Activated CD4-positive, alpha-beta T cell treated with anti-CD3 and anti-CD28 coated beads, Interleukin-10, Interleukin-2, amounts not matched to agents 100 ng/mL and 50 ng/mL, durations not matched to agents 16 hours and 8 hours (primary cell): ENCODE data around the gene AADAT.
"Not testable (repeated sequence)": the region's sequence is repeated elsewhere in the genome, so short reads cannot be mapped to it uniquely, and the experiment has no call there.

Experiments
- DNase-seq: peaks from one replicate; pipeline ENCODE4 v3.0.0-alpha.2; 2020

AADAT gene

DNA sequence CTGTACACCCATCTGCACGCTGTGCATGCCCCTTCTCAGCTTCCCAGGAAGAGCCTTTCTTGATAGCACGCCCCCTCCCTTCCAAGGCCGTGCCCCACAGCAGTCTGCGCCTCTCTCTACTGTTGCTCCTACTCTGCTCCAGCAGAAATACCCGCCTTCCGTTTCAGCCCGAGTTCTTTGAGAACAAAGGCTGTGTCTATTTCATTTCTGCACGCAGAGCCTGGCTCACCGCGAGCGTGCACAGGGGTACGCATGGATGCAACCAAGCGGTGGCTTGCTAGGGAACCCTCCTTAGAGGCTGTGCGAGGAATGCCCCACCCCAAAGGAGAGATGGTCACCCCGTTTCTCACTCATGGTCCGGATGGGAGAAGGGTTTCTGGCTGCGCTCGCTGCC, 485 bp downstream of the AADAT start:
- DNase-seq = no peak

DNA sequence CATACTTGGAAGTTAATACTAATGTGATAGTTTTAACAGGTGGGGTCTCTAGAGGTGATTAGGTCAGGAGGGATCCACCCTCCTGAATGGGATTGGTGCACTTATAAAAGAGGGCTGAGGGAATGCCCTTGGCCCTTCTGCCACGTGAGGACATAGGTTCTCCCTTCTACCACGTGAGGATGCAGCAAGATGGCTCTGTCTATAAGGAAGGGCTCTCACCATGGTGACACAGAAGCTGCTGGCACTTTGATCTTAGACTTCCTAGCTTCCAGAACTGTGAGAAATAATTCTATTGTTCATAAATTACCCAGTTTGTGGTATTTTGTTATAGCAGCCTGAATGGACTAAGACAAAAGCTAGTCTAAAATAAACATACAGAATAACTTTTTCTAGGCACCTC, 1.0 kb downstream of the AADAT start:
- DNase-seq = no peak

GRCh38 chr4:170087163-170087700, 2.5 kb downstream of the AADAT start:
- DNase-seq = no peak

GRCh38 chr4:170083541-170083940, 6.2 kb downstream of the AADAT start:
- DNase-seq = no peak

DNA sequence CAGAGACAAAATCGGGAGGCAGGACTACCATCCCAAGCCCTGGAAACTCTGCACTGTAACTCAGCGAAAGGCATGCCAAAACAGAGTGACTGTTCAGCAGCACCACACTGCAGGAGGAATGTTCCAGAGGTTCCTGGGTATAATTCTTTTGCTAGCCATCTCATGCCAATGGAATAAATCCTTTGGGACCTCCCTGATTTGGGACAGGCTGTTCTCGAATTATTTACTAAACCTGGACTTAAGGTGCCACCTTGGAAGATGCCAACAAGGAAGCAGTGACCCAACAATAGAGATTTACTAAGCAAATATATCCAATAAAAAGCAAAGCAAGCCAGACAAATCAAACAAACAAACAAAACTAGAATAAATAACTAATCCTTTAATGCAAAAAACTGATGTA, 9.3 kb downstream of the AADAT start:
- DNase-seq = no peak

DNA sequence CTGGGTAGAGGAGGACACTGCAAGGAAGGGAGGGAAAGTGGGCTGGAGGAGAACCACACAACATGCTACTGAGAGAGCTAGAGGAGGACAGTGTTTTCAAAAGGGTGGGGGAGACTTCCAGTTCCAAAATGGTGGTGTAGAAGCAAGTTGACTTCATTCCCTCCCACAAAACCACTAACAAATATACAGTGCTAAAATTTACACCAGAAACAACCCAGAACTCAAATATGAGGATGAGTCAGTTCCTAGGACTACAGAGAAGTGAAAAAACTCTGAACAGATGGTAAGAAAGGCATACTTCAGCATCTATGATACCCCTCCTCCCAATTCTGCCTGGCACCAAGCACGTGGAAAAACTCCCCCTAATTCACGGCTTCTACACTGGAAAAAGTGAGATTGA, 9.8 kb downstream of the AADAT start:
- DNase-seq = no peak

DNA sequence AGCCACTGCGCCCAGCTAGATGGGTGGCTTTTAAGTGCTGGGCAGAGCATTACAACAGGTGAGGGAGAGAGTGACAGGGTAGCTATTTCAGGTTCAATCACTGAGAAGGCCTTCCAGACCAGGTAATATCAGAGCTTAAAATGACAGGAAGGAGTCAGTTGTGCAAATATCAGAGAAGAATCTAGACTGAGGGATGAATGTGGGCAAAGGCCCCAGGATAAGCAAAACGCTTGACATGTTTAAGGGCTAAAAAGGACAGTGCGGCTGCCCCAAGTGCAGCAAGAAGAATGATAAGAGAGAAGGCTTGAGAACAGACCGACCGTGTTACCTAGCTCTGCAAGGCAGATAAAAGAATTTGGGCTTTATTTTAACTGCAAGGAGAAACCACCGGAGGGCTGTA, 18.6 kb downstream of the AADAT start:
- no peak for DNase-seq

DNA sequence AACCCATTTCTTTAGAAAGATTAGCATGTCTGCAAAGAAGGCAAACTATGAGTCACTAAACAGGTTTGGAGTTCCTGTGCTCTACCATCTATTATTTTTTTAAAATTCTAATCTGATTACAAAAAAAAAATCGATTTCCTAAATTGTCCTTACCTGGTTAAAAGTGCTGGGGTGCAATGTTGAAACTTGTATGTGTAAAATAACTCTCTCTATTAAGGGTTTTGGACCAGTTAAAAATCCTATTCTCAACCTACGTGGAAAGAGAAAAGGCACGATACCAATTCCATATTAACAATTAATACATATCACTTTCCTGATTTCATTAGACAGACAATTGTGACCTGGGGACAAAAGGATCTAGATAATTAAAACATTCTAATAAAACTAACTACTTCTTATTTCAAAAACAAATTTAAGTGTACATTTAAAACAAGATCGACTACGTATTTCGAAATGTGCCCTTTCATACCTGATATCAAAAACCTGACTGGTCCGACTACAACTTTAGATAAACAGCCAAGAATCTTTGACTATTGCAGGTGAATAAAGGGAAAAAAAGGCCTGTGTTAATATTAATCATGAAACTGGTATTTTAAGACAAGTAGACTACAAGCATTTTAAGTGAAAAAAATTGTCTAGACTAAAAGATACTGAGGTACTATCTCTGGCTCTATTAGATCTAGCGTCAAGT, 21.2 kb downstream of the AADAT start:
- DNase-seq = no peak

- no peak for DNase-seq
Measured at GRCh38 chr4:170059421-170059820, 30.3 kb downstream of the AADAT start.

DNA sequence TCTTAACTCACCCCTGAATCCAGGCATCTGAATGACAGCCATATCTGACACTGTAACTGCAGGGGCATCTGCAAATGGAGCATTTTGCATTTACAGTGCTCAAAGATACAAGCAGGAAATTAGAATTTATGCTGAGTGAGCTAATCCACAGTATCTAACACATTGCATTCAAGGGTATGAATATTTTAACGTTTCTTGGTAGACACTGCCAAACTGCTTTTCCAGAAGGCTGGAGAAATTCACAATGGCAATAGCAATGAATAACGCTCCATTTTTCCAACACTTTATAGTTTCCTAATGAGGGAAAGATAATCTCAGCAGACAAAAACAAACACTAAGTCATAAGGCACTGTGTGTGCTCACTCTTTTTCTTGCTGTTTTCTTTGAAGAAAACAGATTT, 30.9 kb downstream of the AADAT start:
- DNase-seq = no peak

DNA sequence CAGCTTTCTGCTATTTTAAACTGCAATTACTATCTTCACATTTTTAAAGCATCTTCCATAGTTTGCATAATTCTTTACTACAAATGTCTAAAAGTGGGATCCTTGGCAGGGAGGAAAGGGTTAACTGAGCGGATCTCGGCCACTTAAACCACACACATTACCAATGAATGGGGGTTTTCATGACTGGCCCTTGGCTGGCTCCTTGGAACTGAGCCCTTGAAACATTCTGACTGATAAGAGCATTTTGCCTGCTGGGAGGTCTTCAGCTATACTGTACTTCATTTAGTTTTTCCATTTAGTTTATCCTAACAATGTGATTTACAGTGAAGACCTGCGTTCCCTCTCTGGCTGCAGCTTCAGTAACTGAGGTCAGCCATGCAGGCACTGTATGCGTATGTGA, 31.9 kb downstream of the AADAT start:
- no peak for DNase-seq

GRCh38 chr4:170052919-170053318, 36.8 kb downstream of the AADAT start:
- DNase-seq = no peak

DNA sequence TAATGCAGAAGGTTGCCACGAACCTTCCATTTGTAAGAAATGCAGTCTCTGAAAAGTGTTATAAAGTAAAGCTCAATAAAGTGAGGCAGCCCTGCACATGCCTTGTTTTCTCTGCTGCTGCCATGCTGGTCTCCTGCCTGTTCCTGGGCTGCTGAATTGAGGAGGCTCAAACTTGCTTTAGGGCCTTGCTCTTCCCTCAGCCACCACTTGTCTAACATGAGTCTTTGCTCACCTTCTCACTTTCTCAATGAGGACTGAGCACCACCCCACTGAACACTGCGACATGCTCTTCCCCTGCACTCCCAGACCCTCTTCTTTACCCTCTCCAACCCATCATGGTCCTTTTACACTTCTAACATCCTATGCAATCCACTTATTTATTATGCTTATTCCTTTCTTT, 38.4 kb downstream of the AADAT start:
- no peak for DNase-seq

DNA sequence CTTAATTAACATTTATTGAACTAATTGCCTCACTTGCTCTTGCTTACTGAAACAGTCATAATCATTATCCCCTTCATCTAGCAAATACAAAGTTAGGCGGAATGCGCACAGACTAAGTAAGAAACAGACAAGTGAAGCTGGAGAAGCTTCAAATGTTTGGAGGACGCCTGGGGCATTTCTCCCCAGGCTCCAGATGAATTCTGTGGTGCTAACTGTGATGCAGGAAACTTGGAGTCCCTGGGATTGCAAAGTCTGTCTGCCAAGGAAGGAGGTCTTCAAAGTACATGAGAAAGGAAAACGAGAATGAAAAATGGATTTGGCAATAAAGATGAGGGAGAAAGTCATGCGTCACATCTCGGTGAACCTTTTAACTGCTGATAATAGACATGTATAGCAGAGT, 40.0 kb downstream of the AADAT start:
- DNase-seq = no peak

GRCh38 chr4:170047771-170048354, 41.9 kb downstream of the AADAT start:
- peak; percentile 56 for DNase-seq

DNA sequence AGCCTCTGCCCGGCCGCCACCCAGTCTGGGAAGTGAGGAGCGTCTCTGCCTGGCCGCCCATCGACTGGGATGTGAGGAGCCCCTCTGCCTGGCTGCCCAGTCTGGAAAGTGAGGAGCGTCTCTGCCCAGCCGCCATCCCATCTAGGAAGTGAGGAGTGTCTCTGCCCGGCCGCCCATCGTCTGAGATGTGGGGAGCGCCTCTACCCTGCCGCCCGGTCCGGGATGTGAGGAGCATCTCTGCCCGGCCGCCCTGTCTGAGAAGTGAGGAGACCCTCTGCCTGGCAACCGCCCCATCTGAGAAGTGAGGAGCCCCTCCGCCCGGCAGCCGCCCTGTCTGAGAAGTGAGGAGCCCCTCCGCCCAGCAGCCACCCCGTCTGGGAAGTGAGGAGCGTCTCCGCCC, 43.6 kb downstream of the AADAT start:
- DNase-seq = not testable (repeated sequence)

- no peak for DNase-seq
Measured at GRCh38 chr4:170040031-170040680, 49.6 kb downstream of the AADAT start.

DNA sequence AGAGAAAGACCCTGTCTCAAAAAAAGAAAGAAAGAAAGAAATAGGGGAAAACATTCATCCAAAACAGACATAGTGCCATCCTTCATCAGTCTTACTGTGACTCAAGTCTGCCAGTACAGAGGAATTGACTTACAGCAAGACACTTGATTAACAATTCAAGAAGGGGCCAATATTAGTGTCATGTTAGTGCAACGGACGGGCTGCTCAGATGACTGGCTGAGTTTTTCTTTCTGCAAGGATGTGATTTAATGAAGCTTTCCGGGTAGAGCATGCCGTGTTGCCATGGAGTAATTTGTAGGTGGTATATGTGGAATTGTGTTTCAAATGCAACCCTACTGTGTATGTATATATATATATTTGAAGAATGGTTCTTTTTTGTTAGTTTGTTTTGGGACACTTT, 51.0 kb downstream of the AADAT start:
- DNase-seq = no peak

DNA sequence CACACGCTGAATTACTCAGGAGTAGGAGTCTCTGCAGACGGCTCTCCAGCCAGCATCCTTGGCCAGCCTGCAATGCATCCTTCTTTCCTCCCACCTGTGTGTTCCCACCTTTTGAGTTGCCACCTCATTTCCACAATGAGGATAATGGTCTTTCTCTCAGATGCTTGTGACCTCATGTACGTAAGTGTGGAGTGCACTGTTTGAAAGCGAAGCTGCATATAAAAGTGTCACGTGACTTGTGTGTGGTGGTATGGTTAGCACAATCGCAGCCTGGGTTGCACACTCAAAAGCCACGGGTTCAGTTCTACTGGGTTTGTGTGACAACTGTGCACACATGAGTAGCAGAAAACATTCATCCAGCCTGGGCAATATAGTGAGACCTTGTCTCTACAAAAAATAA, 51.5 kb downstream of the AADAT start:
- no peak for DNase-seq

DNA sequence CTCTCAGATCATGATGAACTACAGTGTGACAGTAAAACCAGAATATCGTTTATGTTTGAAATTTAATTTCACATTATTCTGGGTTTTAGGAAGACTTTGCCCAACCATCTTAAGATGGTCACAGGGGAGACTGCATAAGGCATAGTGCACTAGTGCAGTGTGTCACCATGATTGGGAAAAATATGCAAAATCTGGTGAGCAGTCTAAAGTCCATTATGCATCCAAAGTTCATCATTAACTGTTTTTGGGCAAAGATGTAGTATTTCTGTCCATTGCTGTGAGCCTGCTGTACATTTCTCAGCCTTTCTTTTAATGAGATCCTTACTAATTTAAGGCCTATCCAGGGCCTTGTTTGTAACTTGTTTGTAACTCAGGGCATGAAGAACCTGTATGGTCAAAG, 52.3 kb downstream of the AADAT start:
- DNase-seq = no peak

DNA sequence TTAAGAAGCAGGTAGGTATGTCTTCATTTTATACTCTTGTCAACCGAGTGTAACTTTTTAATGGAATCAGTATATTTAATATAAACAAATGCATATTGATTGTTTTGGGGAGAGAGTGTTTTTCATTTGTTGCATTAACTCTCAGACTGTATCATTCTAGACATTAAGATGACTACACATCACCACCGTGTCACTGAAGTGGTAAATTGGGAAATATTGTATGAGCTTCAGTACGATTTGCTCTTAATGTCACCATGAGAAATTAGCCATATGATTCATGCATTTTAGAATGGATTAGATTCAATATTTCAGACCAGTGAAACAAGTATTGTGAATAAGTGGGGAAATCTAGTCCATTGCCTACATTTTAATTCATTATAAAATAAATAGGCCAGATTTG, 53.9 kb downstream of the AADAT start:
- no peak for DNase-seq

DNA sequence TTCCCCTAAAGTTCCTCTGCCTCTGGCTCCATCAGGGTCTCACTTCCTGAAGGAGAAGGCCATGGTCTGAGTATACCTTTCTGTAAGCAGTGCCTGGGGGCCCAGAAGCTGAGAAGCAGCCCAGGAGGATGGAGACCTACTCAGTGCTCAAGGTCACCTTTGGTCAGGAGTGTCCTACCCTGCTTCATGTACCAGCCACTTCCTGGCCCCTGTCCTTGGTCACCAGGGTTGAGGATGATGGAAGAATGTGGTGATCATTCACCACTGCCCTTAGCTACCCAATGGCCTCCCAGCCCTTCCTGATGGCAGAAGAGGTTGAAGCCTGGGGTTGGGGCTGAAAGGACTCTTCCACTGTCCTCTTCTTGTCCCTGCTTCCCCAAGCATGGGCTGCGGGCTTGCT, 54.5 kb downstream of the AADAT start:
- DNase-seq = no peak

GRCh38 chr4:170033999-170034398, 55.8 kb downstream of the AADAT start:
- DNase-seq = no peak

DNA sequence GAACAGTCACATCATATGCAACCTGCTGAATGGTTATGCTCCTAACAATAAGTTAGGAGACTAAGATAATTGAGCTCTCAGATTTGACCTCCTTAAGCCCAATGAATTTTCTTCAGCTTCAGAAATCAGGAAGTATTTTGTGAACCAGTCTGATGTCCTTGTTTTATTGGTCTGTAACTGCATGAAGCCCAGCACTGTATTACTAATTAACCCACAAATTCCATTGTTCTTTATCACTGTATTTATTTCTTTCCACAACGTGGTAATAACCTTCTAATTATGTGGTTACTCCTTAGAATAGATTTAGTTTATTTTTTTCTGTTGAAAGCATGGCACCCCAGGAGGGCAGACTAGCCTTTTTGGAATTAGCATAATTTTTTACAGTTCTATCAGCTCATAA, 59.6 kb downstream of the AADAT start:
- DNase-seq = no peak
